Right kidney (tissue), 1 donor: ENCODE results near the gene EIF4E2.
"Not testable (repeated sequence)": the region's sequence is repeated elsewhere in the genome, so short reads cannot be mapped to it uniquely, and the experiment has no call there.

ENCODE experiments used
- DNase-seq: peaks from one replicate; pipeline ENCODE4 v3.0.0-alpha.2; 2016

EIF4E2 gene

GRCh38 chr2:232520489-232520888 lies 30.0 kb upstream of the EIF4E2 start:
- DNase-seq = no peak

GRCh38 chr2:232521098-232521497 lies 29.4 kb upstream of the EIF4E2 start:
- no peak for DNase-seq

- DNase-seq = peak; percentile 81
These were observed 28.4 kb upstream of the EIF4E2 start for GRCh38 chr2:232521959-232522622.

GRCh38 chr2:232522623-232523401 lies 27.7 kb upstream of the EIF4E2 start:
- no peak for DNase-seq

GRCh38 chr2:232523402-232523681 lies 27.1 kb upstream of the EIF4E2 start:
- DNase-seq = no peak

GRCh38 chr2:232523682-232524597 lies 26.5 kb upstream of the EIF4E2 start:
- peak; percentile 79 for DNase-seq

GRCh38 chr2:232524771-232525170 lies 25.7 kb upstream of the EIF4E2 start:
- DNase-seq = no peak

GRCh38 chr2:232525199-232525598 lies 25.3 kb upstream of the EIF4E2 start:
- DNase-seq = no peak

GRCh38 chr2:232525791-232526371 lies 24.6 kb upstream of the EIF4E2 start, which contains the start of gene CHRND:
Gene CHRND, plus strand, starts transcription at chr2:232526160. Its CDS starts 56 bp downstream, at chr2:232526216.
- DNase-seq = no peak

- DNase-seq = peak; percentile 46
These were observed 24.0 kb upstream of the EIF4E2 start for GRCh38 chr2:232526372-232526941.

GRCh38 chr2:232527905-232528470 lies 22.5 kb upstream of the EIF4E2 start:
- no peak for DNase-seq

- no peak for DNase-seq
These were observed 21.6 kb upstream of the EIF4E2 start for GRCh38 chr2:232528746-232529460.

- DNase-seq = no peak
These were observed 20.5 kb upstream of the EIF4E2 start for GRCh38 chr2:232529806-232530547.

- DNase-seq = no peak
These were observed 19.7 kb upstream of the EIF4E2 start for GRCh38 chr2:232530626-232531260.

GRCh38 chr2:232532419-232532818 lies 18.1 kb upstream of the EIF4E2 start:
- no peak for DNase-seq

GRCh38 chr2:232532821-232533220 lies 17.7 kb upstream of the EIF4E2 start:
- DNase-seq = not testable (repeated sequence)

GRCh38 chr2:232533944-232534710 lies 16.4 kb upstream of the EIF4E2 start:
- no peak for DNase-seq

GRCh38 chr2:232534940-232535651 lies 15.4 kb upstream of the EIF4E2 start:
- no peak for DNase-seq
